Keratinocyte (primary cell): ENCODE results near the gene EPHA3. TPM values are rescaled to one million over a fixed set of nuclear protein-coding genes. Genes with fewer than 3 reads are reported as not detected.

Source experiments
- DNase-seq: peaks from one replicate; pipeline ENCODE4 v3.0.0-alpha.2; 2011; ENCODE audit warnings: low read depth, missing footprints, low spot score
- FAIRE-seq: peaks from 2 replicates; lab custom pipeline; 2011; peaks lifted over from hg19 to GRCh38; lab: Jason Lieb, UNC
- H2AFZ ChIP-seq: 2 replicates; pipeline ENCODE4 v1.6.0; 2012; ENCODE audit warnings: low read length, control low read depth, inconsistent platforms; ENCODE audit not compliant: control insufficient read depth
- H3K27ac ChIP-seq: 2 replicates; pipeline ENCODE4 v1.5.1; 2011; ENCODE audit warnings: low read length; ENCODE audit not compliant: control insufficient read depth, insufficient read depth
- H3K27me3 ChIP-seq: 3 replicates; pipeline ENCODE4 v1.6.0; 2011; ENCODE audit warnings: low read length; ENCODE audit not compliant: control insufficient read depth, insufficient read depth; ENCODE audit errors: extremely low read depth
- H3K36me3 ChIP-seq, 2 experiments: 2 replicates in 1 of 2; 3 replicates in 1 of 2; pipeline ENCODE4 v1.5.1; 2011; ENCODE audit warnings: low read length in 2 of 2, mild to moderate bottlenecking in 1 of 2; ENCODE audit not compliant: control insufficient read depth in 2 of 2, insufficient read depth in 2 of 2; ENCODE audit errors: extremely low read depth in 1 of 2
- H3K4me1 ChIP-seq: 3 replicates; pipeline ENCODE4 v1.5.1; 2011; ENCODE audit warnings: low read length; ENCODE audit not compliant: control insufficient read depth, insufficient read depth; ENCODE audit errors: extremely low read depth
- H3K4me2 ChIP-seq: 3 replicates; pipeline ENCODE4 v1.6.0; 2011; ENCODE audit warnings: low read depth, low read length; ENCODE audit not compliant: control insufficient read depth, insufficient read depth; ENCODE audit errors: extremely low read depth
- H3K4me3 ChIP-seq, 3 experiments: fragments of 200-600 bp in 1 of 3; sonication (generic) in 1 of 3; 2 replicates in 2 of 3; 3 replicates in 1 of 3; pipeline ENCODE4 v1.5.1; 2011 to 2016; ENCODE audit warnings: low read length in 3 of 3, mild to moderate bottlenecking in 3 of 3, control low read depth in 2 of 3, inconsistent platforms in 1 of 3, low read depth in 1 of 3, mixed read lengths in 1 of 3, mixed run types in 1 of 3, moderate library complexity in 1 of 3; ENCODE audit not compliant: control insufficient read depth in 2 of 3, insufficient read depth in 2 of 3; ENCODE audit errors: extremely low read depth in 1 of 3
- H3K79me2 ChIP-seq: 2 replicates; pipeline ENCODE4 v1.6.0; 2012; ENCODE audit warnings: low read length; ENCODE audit not compliant: control insufficient read depth, insufficient read depth
- H3K9ac ChIP-seq: 3 replicates; pipeline ENCODE4 v1.6.0; 2011; ENCODE audit warnings: low read length; ENCODE audit not compliant: control insufficient read depth, insufficient read depth; ENCODE audit errors: extremely low read depth
- H3K9me1 ChIP-seq: 3 replicates; pipeline ENCODE4 v1.6.0; 2011; ENCODE audit warnings: low read length; ENCODE audit not compliant: control insufficient read depth, insufficient read depth; ENCODE audit errors: extremely low read depth
- H3K9me3 ChIP-seq: 2 replicates; pipeline ENCODE4 v1.5.1; 2012; ENCODE audit warnings: low read depth, low read length; ENCODE audit not compliant: control insufficient read depth
- H4K20me1 ChIP-seq: 3 replicates; pipeline ENCODE4 v1.6.0; 2011; ENCODE audit warnings: low read length; ENCODE audit not compliant: control insufficient read depth, insufficient read depth; ENCODE audit errors: extremely low read depth
- CTCF ChIP-seq, 3 experiments: IDR thresholded peaks in 1 of 3; conservative IDR thresholded peaks in 1 of 3; optimal IDR thresholded peaks in 1 of 3; 2 replicates in 2 of 3; 3 replicates in 1 of 3; pipeline versions ENCODE3 to v1.5.1; 2011; ENCODE audit warnings: low read length in 3 of 3, mild to moderate bottlenecking in 3 of 3, moderate library complexity in 2 of 3, control low read depth in 1 of 3, inconsistent platforms in 1 of 3; ENCODE audit not compliant: insufficient read depth in 2 of 3; ENCODE audit errors: extremely low read depth in 1 of 3
- EZH2 ChIP-seq: IDR thresholded peaks from one replicate; pipeline ENCODE4 v1.6.1; 2012; ENCODE audit warnings: inconsistent platforms, mild to moderate bottlenecking, low read length, moderate library complexity
- dilution Hi-C: fragments of 300-500 bp; cut with MboI; formaldehyde crosslinking; loops from one replicate; pipeline ENCODE4 v1.7.0; 2020; ENCODE audit warnings: low sequenced_read_pairs; ENCODE audit not compliant: extremely low pct_ligation_motif_present
- polyA plus RNA-seq, 5 experiments: library from polyadenylated mRNA; depleted of rRNA in 3 of 5; stranded (reverse) in 3 of 5; stranded (forward) in 1 of 5; unstranded in 1 of 5; fragments of >200 nt; gene quantifications; 1 replicate in 1 of 5; 2 replicates in 3 of 5; 3 replicates in 1 of 5; pipeline versions ENCODE4 v1.2.1 to v1.2.3, GENCODE V29; 2011 to 2012; ENCODE audit warnings: missing spikeins in 2 of 5, low read depth in 1 of 5, low replicate concordance in 1 of 5

The EPHA3 gene
- polyA plus RNA-seq, 1 donor (not counting 4 experiments of a cell fraction or from before 2014, with no cell fraction given) = 0.13 TPM

GRCh38 chr3:89221924-89222323 is 114.5 kb downstream of the EPHA3 start:
- no peaks in the 10 kb centered on the region for H3K9me3 ChIP-seq
- H3K79me2 ChIP-seq = no peaks in the 10 kb centered on the region
- TF ChIP-seq CTCF (optimal IDR thresholded peaks at IDR 0.05 in 1 of 3, IDR thresholded peaks at IDR 0.05 in 1 of 3, conservative IDR thresholded peaks at IDR 0.05 in 1 of 3; ENCODE audit: extremely low read depth in 1 of 3, insufficient read depth in 2 of 3, low read length in 3 of 3) = no peak
- no peak for TF ChIP-seq EZH2
- DNase-seq (no peak), FAIRE-seq (no peak)
- no peak overlapping the region for H3K27ac ChIP-seq
- no peaks in the 10 kb centered on the region for H3K36me3 ChIP-seq
- dilution Hi-C loops = no loop called here
- H3K4me2 ChIP-seq = no peak overlapping the region
- no peaks in the 10 kb centered on the region for H3K27me3 ChIP-seq
- no peak overlapping the region for H3K9ac ChIP-seq
- H4K20me1 ChIP-seq = no peaks in the 10 kb centered on the region
- H2AFZ ChIP-seq = no peak overlapping the region
- no peak overlapping the region for H3K4me3 ChIP-seq
- H3K9me1 ChIP-seq = no peaks in the 10 kb centered on the region
- no peaks in the 10 kb centered on the region for H3K4me1 ChIP-seq

- H3K4me1 ChIP-seq = no peaks in the 10 kb centered on the region
- no peaks in the 10 kb centered on the region for H3K9me3 ChIP-seq
- H3K4me3 ChIP-seq = no peak overlapping the region
- H3K9me1 ChIP-seq = no peaks in the 10 kb centered on the region
- no peaks in the 10 kb centered on the region for H3K79me2 ChIP-seq
- DNase-seq (no peak), FAIRE-seq (no peak)
- TF ChIP-seq CTCF (optimal IDR thresholded peaks at IDR 0.05 in 1 of 3, IDR thresholded peaks at IDR 0.05 in 1 of 3, conservative IDR thresholded peaks at IDR 0.05 in 1 of 3; ENCODE audit: extremely low read depth in 1 of 3, insufficient read depth in 2 of 3, low read length in 3 of 3) (no peak), EZH2 (no peak)
- no peaks in the 10 kb centered on the region for H3K36me3 ChIP-seq
- H3K4me2 ChIP-seq = no peak overlapping the region
- no peaks in the 10 kb centered on the region for H3K27me3 ChIP-seq
- dilution Hi-C loops = no loop called here
- H4K20me1 ChIP-seq = no peaks in the 10 kb centered on the region
- no peak overlapping the region for H2AFZ ChIP-seq
- H3K9ac ChIP-seq = no peak overlapping the region
- H3K27ac ChIP-seq = no peak overlapping the region
These were observed 115.8 kb downstream of the EPHA3 start for GRCh38 chr3:89223188-89223587.
